ENCODE measurements around the gene PCDHB6. TPM values are rescaled to one million over a fixed set of nuclear protein-coding genes. Genes with fewer than 3 reads are reported as not detected.
"Not testable (repeated sequence)": the region's sequence is repeated elsewhere in the genome, so short reads cannot be mapped to it uniquely, and the experiment has no call there.

PCDHB6 gene
- not detected for total RNA-seq

DNA sequence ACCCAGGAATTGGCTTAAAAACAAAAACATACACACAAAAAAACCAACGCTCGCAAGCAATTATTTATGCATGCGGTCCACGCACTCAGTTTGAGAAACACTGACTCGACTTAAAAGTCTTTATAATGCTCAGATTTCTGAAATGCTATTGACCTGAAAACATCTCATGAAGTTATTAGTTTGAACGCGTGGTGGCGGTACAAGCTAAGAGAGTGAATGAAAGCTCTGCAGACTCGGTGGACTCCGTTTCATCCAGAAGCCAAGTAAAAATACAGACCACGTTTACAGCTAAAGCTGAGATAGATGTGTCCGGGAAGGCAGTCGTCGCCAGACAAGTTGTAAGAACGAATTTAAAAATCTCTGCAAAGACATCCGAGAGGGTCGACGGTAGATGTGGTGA is at the start of gene PCDHB6:
Gene PCDHB6, plus strand, starts transcription at position 246 of the 400 bp plus-strand sequence. CDS start 201 bp downstream, outside the sequence.
- ChIA-PET POLR2A (no interaction called here), CTCF (interaction anchor here (1.2 kb wide), 1 partner anchor 27 kb away, joined by 3 read pairs; the partner anchor contains the start of gene PCDHB8)
- H3K27me3 Mint-ChIP-seq = peaks cover 16% of the 10 kb centered on the region
- H3K36me3 Mint-ChIP-seq (ENCODE audit: low read depth) = peaks cover 4% of the 10 kb centered on the region
- no peak within 1 kb of the TSS for H3K27ac Mint-ChIP-seq
- peaks cover 14% of the 10 kb centered on the region for H3K9me3 Mint-ChIP-seq
- peak within 1 kb of the TSS; percentile 35 for H3K4me3 Mint-ChIP-seq
- DNase-seq = no peak
- peaks cover 3% of the 10 kb centered on the region for H3K4me1 Mint-ChIP-seq

DNA sequence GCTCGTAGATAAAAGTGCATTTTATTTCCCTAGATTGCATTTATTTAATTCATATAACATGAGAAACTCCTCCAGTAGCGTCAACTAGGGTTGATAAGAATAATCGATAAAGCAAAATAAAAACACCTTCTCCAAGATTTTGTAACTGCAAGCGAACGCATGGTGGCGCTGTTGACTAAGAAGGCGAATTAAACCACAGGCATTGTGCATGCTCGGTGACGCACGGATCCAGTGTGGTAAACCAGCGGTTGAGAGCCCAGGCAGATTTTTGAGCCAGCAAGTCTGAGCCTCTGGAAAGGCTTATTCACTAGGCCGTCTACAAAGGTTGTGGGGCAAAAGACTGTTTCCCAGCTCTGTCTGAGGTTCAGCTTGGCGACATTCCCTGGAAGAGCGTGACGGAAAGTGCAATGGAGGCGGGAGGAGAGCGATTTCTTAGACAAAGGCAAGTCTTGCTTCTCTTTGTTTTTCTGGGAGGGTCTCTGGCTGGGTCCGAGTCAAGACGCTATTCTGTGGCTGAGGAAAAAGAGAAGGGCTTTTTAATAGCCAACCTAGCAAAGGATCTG is 49.5 kb upstream of the PCDHB6 start, which contains the start of gene PCDHB3:
Gene PCDHB3, plus strand, starts transcription at position 231 of the 563 bp plus-strand sequence. Its CDS starts 177 bp downstream, at position 408.
- DNase-seq = peak; percentile 25
- Mint-ChIP-seq H3K4me1 (no peaks in the 10 kb centered on the region), H3K36me3 (ENCODE audit: low read depth) (peaks cover 2% of the 10 kb centered on the region), H3K9me3 (peaks cover 22% of the 10 kb centered on the region), H3K27ac (no peak within 1 kb of the TSS), H3K4me3 (no peak within 1 kb of the TSS), H3K27me3 (peaks cover 9% of the 10 kb centered on the region)
- CTCF ChIA-PET = no interaction called here
- POLR2A ChIA-PET = no interaction called here

DNA sequence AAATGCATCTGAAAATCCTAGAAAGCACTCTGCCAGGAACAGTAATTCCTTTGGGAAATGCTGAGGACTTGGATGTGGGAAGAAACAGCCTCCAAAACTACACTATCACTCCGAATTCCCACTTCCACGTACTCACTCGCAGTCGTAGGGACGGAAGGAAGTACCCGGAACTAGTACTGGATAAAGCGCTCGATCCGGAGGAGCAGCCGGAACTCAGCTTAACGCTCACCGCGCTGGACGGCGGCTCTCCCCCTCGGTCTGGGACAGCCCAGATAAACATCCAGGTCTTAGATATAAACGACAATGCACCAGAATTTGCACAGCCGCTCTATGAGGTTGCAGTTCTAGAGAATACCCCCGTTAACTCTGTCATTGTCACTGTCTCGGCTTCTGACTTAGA is 48.8 kb upstream of the PCDHB6 start:
- CTCF ChIA-PET = no interaction called here
- DNase-seq = no peak
- peaks cover 9% of the 10 kb centered on the region for H3K27me3 Mint-ChIP-seq
- POLR2A ChIA-PET = no interaction called here
- no peak overlapping the region for H3K27ac Mint-ChIP-seq
- H3K4me3 Mint-ChIP-seq = no peak overlapping the region
- no peaks in the 10 kb centered on the region for H3K4me1 Mint-ChIP-seq
- no peaks in the 10 kb centered on the region for H3K36me3 Mint-ChIP-seq (ENCODE audit: low read depth)
- peaks cover 18% of the 10 kb centered on the region for H3K9me3 Mint-ChIP-seq

DNA sequence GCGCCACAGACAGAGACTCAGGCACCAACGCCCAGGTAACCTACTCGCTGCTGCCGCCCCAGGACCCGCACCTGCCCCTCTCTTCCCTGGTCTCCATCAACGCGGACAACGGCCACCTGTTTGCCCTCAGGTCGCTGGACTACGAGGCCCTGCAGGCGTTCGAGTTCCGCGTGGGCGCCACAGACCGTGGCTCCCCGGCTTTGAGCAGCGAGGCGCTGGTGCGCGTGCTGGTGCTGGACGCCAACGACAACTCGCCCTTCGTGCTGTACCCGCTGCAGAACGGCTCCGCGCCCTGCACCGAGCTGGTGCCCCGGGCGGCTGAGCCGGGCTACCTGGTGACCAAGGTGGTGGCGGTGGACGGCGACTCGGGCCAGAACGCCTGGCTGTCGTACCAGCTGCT is 47.8 kb upstream of the PCDHB6 start:
- H3K27me3 Mint-ChIP-seq; CTCF ChIA-PET; POLR2A ChIA-PET; DNase-seq; H3K4me3 Mint-ChIP-seq; H3K4me1 Mint-ChIP-seq; H3K27ac Mint-ChIP-seq; H3K36me3 Mint-ChIP-seq (ENCODE audit: low read depth): not testable (repeated sequence)
- peaks cover 19% of the 10 kb centered on the region for H3K9me3 Mint-ChIP-seq

DNA sequence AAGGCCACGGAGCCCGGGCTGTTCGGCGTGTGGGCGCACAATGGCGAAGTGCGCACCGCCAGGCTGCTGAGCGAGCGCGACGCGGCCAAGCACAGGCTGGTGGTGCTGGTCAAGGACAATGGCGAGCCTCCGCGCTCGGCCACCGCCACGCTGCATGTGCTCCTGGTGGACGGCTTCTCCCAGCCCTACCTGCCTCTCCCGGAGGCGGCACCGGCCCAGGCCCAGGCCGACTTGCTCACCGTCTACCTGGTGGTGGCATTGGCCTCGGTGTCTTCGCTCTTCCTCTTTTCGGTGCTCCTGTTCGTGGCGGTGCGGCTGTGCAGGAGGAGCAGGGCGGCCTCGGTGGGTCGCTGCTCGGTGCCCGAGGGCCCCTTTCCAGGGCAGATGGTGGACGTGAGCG is 47.4 kb upstream of the PCDHB6 start:
- DNase-seq; H3K27me3 Mint-ChIP-seq; H3K4me1 Mint-ChIP-seq; H3K27ac Mint-ChIP-seq; H3K4me3 Mint-ChIP-seq; CTCF ChIA-PET; POLR2A ChIA-PET; H3K36me3 Mint-ChIP-seq (ENCODE audit: low read depth): not testable (repeated sequence)
- H3K9me3 Mint-ChIP-seq = peaks cover 15% of the 10 kb centered on the region

DNA sequence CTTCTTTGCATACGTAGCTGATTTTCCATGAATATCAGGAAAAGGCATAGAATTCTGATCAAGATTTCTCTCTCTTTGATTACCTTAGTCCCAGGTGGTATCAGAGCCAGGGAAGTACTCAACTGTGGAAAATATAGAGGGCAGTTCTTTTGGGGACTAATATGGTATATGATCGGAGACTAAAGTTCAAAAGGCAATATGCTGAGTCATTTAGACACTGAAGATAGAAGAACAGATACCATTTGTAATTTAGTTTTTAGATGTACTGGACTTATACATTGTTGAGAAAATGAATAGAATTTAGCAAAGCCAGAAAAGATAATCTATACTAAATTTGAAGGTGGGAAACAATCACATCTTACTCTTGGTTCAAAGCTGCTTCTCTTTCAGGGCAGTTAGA is 44.5 kb upstream of the PCDHB6 start:
- no peaks in the 10 kb centered on the region for H3K4me1 Mint-ChIP-seq
- H3K4me3 Mint-ChIP-seq = no peak overlapping the region
- CTCF ChIA-PET = no interaction called here
- DNase-seq = no peak
- H3K36me3 Mint-ChIP-seq (ENCODE audit: low read depth) = no peaks in the 10 kb centered on the region
- no peak overlapping the region for H3K27ac Mint-ChIP-seq
- H3K9me3 Mint-ChIP-seq = peaks cover 12% of the 10 kb centered on the region
- peaks cover 5% of the 10 kb centered on the region for H3K27me3 Mint-ChIP-seq
- POLR2A ChIA-PET = no interaction called here

DNA sequence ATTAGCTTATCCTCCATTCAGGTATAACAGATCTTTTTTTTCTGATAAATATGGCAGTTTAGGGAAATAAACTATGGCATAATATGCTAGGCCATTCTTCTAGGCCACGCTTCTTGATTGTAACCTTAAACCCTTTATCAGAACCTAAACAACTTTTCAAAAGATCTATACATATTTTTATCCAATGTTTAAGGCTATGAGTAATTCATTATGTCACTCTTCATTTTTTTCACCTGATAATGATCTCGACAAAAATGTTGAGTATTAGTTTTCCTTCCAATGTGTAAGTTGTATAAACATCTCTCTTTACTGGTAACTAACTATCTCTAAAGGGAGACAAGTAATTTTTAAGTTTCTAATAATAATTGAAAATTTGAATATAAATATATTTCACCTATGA is 30.6 kb upstream of the PCDHB6 start:
- Mint-ChIP-seq H3K27me3 (peaks cover 6% of the 10 kb centered on the region), H3K4me1 (no peaks in the 10 kb centered on the region), H3K27ac (no peak overlapping the region), H3K9me3 (peaks cover 18% of the 10 kb centered on the region), H3K36me3 (ENCODE audit: low read depth) (no peaks in the 10 kb centered on the region), H3K4me3 (no peak overlapping the region)
- ChIA-PET CTCF (no interaction called here), POLR2A (no interaction called here)
- no peak for DNase-seq

DNA sequence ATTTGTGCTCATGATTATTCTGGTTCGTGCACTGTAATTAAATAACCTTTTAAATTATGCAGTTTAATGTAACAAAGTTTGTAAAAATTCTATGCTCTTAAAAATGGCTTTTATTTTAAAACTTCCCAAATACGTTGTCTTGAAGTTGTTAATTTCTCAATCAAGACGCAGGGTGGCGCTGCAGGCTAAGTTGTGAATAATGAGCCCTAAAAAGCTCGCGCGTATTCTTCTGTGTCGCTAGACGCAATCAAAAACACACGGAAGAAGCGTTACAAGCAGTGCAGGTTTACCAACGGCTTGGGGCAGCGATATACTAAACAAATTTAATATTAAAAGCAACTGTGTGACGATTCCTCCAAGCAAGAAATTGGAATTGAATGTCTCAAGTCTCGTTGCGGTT is 28.3 kb upstream of the PCDHB6 start, which contains the start of gene PCDHB4:
Gene PCDHB4, plus strand, starts transcription at position 256 of the 400 bp plus-strand sequence. CDS start 181 bp downstream, outside the sequence.
- CTCF ChIA-PET = no interaction called here

DNA sequence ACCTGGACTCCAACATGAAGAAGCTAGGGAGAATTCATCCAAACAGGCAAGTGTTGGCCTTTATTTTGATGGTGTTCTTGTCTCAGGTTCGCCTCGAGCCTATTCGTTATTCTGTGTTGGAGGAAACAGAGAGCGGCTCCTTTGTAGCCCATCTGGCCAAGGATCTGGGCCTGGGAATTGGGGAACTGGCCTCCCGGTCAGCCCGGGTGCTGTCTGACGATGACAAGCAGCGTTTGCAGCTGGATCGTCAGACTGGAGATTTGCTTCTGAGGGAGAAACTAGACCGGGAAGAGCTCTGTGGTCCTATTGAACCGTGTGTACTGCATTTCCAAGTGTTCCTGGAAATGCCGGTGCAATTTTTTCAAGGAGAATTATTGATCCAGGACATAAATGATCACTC is 27.9 kb upstream of the PCDHB6 start:
- no peak overlapping the region for H3K4me3 Mint-ChIP-seq
- no peaks in the 10 kb centered on the region for H3K36me3 Mint-ChIP-seq (ENCODE audit: low read depth)
- CTCF ChIA-PET = no interaction called here
- POLR2A ChIA-PET = no interaction called here
- no peaks in the 10 kb centered on the region for H3K4me1 Mint-ChIP-seq
- peaks cover 6% of the 10 kb centered on the region for H3K27me3 Mint-ChIP-seq
- peaks cover 14% of the 10 kb centered on the region for H3K9me3 Mint-ChIP-seq
- no peak overlapping the region for H3K27ac Mint-ChIP-seq
- DNase-seq = no peak

More for the DNA sequence above, 28.3 kb upstream of the PCDHB6 start, which contains the start of gene PCDHB4:
- H3K36me3 Mint-ChIP-seq (ENCODE audit: low read depth) = no peaks in the 10 kb centered on the region
- H3K4me1 Mint-ChIP-seq = no peaks in the 10 kb centered on the region
- POLR2A ChIA-PET = no interaction called here
- H3K27me3 Mint-ChIP-seq = peaks cover 6% of the 10 kb centered on the region
- no peak within 1 kb of the TSS for H3K27ac Mint-ChIP-seq
- peaks cover 17% of the 10 kb centered on the region for H3K9me3 Mint-ChIP-seq
- H3K4me3 Mint-ChIP-seq = no peak within 1 kb of the TSS
- no peak for DNase-seq

DNA sequence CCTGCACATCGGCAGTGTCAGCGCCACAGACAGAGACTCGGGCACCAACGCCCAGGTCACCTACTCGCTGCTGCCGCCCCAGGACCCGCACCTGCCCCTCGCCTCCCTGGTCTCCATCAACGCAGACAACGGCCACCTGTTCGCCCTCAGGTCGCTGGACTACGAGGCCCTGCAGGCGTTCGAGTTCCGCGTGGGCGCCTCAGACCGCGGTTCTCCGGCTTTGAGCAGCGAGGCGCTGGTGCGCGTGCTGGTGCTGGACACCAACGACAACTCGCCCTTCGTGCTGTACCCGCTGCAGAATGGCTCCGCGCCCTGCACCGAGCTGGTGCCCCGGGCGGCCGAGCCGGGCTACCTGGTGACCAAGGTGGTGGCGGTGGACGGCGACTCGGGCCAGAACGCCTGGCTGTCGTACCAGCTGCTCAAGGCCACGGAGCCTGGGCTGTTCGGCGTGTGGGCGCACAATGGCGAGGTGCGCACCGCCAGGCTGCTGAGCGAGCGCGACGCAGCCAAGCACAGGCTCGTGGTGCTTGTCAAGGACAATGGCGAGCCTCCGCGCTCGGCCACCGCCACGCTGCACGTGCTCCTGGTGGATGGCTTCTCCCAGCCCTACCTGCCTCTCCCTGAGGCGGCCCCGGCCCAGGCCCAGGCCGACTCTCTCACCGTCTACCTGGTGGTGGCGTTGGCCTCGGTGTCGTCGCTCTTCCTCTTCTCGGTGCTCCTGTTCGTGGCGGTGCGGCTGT is 26.3 kb upstream of the PCDHB6 start:
- DNase-seq; H3K4me1 Mint-ChIP-seq; H3K36me3 Mint-ChIP-seq (ENCODE audit: low read depth); CTCF ChIA-PET; H3K27me3 Mint-ChIP-seq; POLR2A ChIA-PET; H3K27ac Mint-ChIP-seq: not testable (repeated sequence)
- H3K9me3 Mint-ChIP-seq = peaks cover 14% of the 10 kb centered on the region
- peak overlapping the region; percentile 16 for H3K4me3 Mint-ChIP-seq

DNA sequence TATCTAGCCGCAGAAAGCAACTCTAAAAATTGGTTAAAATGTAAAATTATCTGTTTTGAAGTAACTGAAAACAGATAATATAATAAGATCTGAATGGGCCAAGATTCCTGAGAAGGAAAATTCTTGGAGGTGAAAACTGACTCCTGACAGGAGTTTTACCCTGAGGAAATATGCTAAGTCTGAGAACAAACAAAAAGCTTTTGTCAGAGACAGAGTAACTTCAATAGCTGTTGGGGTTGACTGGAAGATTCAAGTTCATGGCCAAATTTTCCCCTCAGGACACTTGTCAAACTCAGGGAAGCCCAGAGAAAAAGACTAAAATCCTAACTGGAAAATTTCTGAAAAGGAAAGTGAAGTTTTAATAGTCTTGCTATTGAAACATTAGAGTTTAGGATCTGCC is 22.6 kb upstream of the PCDHB6 start:
- Mint-ChIP-seq H3K27me3 (peaks cover 8% of the 10 kb centered on the region), H3K4me1 (no peaks in the 10 kb centered on the region), H3K36me3 (ENCODE audit: low read depth) (no peaks in the 10 kb centered on the region), H3K27ac (no peak overlapping the region), H3K9me3 (peaks cover 12% of the 10 kb centered on the region), H3K4me3 (no peak overlapping the region)
- POLR2A ChIA-PET = no interaction called here
- DNase-seq = no peak
- CTCF ChIA-PET = no interaction called here

DNA sequence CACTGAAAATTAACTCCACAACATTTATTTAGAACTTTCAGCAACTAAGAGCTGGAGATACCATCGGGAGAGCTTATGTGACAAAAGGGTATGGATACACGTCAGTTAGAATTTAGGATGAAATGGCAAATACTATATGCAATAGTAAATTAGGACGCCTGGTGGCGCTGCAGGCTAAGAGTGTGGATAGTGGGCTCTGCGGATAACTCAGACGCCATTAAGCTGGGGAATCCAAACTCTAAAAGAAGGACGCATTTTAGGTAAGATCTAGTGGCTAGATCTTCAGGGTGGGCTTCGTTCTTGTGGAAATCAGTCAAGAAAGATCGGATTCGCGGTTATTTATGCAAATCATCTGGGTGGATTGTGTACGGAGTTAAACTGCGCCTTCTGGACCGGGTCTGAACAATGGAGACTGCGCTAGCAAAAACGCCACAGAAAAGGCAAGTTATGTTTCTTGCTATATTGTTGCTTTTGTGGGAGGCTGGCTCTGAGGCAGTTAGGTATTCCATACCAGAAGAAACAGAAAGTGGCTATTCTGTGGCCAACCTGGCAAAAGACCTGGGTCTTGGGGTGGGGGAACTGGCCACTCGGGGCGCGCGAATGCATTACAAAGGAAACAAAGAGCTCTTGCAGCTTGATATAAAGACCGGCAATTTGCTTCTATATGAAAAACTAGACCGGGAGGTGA is 14.7 kb upstream of the PCDHB6 start, which contains the start of gene PCDHB5:
Gene PCDHB5, plus strand, starts transcription at position 177 of the 688 bp plus-strand sequence. Its CDS starts 229 bp downstream, at position 406.
- no peak within 1 kb of the TSS for H3K27ac Mint-ChIP-seq

DNA sequence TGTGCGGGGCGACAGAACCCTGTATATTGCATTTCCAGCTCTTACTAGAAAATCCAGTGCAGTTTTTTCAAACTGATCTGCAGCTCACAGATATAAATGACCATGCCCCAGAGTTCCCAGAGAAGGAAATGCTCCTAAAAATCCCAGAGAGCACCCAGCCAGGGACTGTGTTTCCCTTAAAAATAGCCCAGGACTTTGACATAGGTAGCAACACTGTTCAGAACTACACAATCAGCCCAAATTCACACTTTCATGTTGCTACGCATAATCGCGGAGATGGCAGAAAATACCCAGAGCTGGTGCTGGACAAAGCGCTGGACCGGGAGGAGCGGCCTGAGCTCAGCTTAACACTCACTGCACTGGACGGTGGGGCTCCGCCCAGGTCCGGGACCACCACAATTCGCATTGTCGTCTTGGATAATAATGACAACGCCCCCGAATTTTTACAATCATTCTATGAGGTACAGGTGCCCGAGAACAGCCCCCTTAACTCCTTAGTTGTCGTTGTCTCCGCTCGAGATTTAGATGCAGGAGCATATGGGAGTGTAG is 14.1 kb upstream of the PCDHB6 start:
- peaks cover 2% of the 10 kb centered on the region for H3K36me3 Mint-ChIP-seq (ENCODE audit: low read depth)
- H3K27ac Mint-ChIP-seq = no peak overlapping the region
- peaks cover 2% of the 10 kb centered on the region for H3K4me1 Mint-ChIP-seq
- H3K4me3 Mint-ChIP-seq = no peak overlapping the region
- peaks cover 7% of the 10 kb centered on the region for H3K27me3 Mint-ChIP-seq
- ChIA-PET CTCF (no interaction called here), POLR2A (no interaction called here)
- H3K9me3 Mint-ChIP-seq = peaks cover 28% of the 10 kb centered on the region
- DNase-seq = no peak

More for the DNA sequence above, 14.7 kb upstream of the PCDHB6 start, which contains the start of gene PCDHB5:
- DNase-seq = no peak
- Mint-ChIP-seq H3K4me1 (peaks cover 2% of the 10 kb centered on the region), H3K9me3 (peaks cover 28% of the 10 kb centered on the region), H3K4me3 (no peak within 1 kb of the TSS), H3K27me3 (peaks cover 9% of the 10 kb centered on the region), H3K36me3 (ENCODE audit: low read depth) (peaks cover 2% of the 10 kb centered on the region)
- ChIA-PET POLR2A (no interaction called here), CTCF (no interaction called here)
